ENCODE results near the gene TMEM178A. TPM values are rescaled to one million over a fixed set of nuclear protein-coding genes. Genes with fewer than 3 reads are reported as not detected.

TMEM178A gene
- total RNA-seq, 1 experiment from 2014 or later, result 0.50 TPM

GRCh38 chr2:39743269-39743776 is 77.6 kb downstream of the TMEM178A start:
- Mint-ChIP-seq H3K36me3 (ENCODE audit: insufficient read depth, unreplicated experiment) (peaks cover 8% of the 10 kb centered on the region), H3K27me3 (ENCODE audit: unreplicated experiment) (no peaks in the 10 kb centered on the region), H3K4me3 (ENCODE audit: low read depth, unreplicated experiment) (no peak overlapping the region), H3K9me3 (ENCODE audit: low read depth, unreplicated experiment) (no peaks in the 10 kb centered on the region), H3K4me1 (ENCODE audit: low read depth, unreplicated experiment) (peaks cover 8% of the 10 kb centered on the region), H3K27ac (ENCODE audit: unreplicated experiment) (no peak overlapping the region)
- CTCF ChIA-PET, result no interaction called here
- DNase-seq, result no peak
- TF ChIP-seq CTCF (IDR thresholded peaks at IDR 0.05; ENCODE audit: unreplicated experiment), result no peak
- intact Hi-C loops (cut with micrococcal nuclease; ENCODE audit: unreplicated experiment), result no loop called here
- no TSS peak for BruUV-seq (replicated peaks)

- Mint-ChIP-seq H3K36me3 (ENCODE audit: insufficient read depth, unreplicated experiment) (peaks cover 31% of the 10 kb centered on the region), H3K9me3 (ENCODE audit: low read depth, unreplicated experiment) (no peaks in the 10 kb centered on the region), H3K27me3 (ENCODE audit: unreplicated experiment) (no peaks in the 10 kb centered on the region), H3K4me1 (ENCODE audit: low read depth, unreplicated experiment) (no peaks in the 10 kb centered on the region), H3K4me3 (ENCODE audit: low read depth, unreplicated experiment) (no peak overlapping the region), H3K27ac (ENCODE audit: unreplicated experiment) (no peak overlapping the region)
- no TSS peak for BruUV-seq (replicated peaks)
- TF ChIP-seq CTCF (IDR thresholded peaks at IDR 0.05; ENCODE audit: unreplicated experiment), result no peak
- intact Hi-C loops (cut with micrococcal nuclease; ENCODE audit: unreplicated experiment), result no loop called here
- CTCF ChIA-PET, result no interaction called here
- no peak for DNase-seq
Observed at GRCh38 chr2:39755466-39755865, 89.7 kb downstream of the TMEM178A start.

- Mint-ChIP-seq H3K27ac (ENCODE audit: unreplicated experiment) (no peak overlapping the region), H3K9me3 (ENCODE audit: low read depth, unreplicated experiment) (no peaks in the 10 kb centered on the region), H3K36me3 (ENCODE audit: insufficient read depth, unreplicated experiment) (peaks cover 31% of the 10 kb centered on the region), H3K27me3 (ENCODE audit: unreplicated experiment) (no peaks in the 10 kb centered on the region), H3K4me1 (ENCODE audit: low read depth, unreplicated experiment) (no peaks in the 10 kb centered on the region), H3K4me3 (ENCODE audit: low read depth, unreplicated experiment) (no peak overlapping the region)
- intact Hi-C loops (cut with micrococcal nuclease; ENCODE audit: unreplicated experiment), result no loop called here
- CTCF ChIA-PET, result interaction anchor here (0.6 kb wide), 1 partner anchor 247 kb away, joined by 3 read pairs; no protein-coding TSS in a partner anchor
- DNase-seq, result no peak
- TF ChIP-seq CTCF (IDR thresholded peaks at IDR 0.05; ENCODE audit: unreplicated experiment), result no peak
- no TSS peak for BruUV-seq (replicated peaks)
Observed at GRCh38 chr2:39757156-39757555, 91.4 kb downstream of the TMEM178A start.

GRCh38 chr2:39762448-39762847 is 96.7 kb downstream of the TMEM178A start:
- H3K27me3 Mint-ChIP-seq (ENCODE audit: unreplicated experiment), result no peaks in the 10 kb centered on the region
- DNase-seq, result no peak
- BruUV-seq (replicated peaks), result no TSS peak
- peaks cover 20% of the 10 kb centered on the region for H3K36me3 Mint-ChIP-seq (ENCODE audit: insufficient read depth, unreplicated experiment)
- H3K9me3 Mint-ChIP-seq (ENCODE audit: low read depth, unreplicated experiment), result no peaks in the 10 kb centered on the region
- no peaks in the 10 kb centered on the region for H3K4me1 Mint-ChIP-seq (ENCODE audit: low read depth, unreplicated experiment)
- no peak overlapping the region for H3K4me3 Mint-ChIP-seq (ENCODE audit: low read depth, unreplicated experiment)
- no peak for TF ChIP-seq CTCF (IDR thresholded peaks at IDR 0.05; ENCODE audit: unreplicated experiment)
- CTCF ChIA-PET, result no interaction called here
- intact Hi-C loops (cut with micrococcal nuclease; ENCODE audit: unreplicated experiment), result no loop called here
- H3K27ac Mint-ChIP-seq (ENCODE audit: unreplicated experiment), result no peak overlapping the region

Other genes starting within 250 kb of the TMEM178A start
- 30.7 and 40.4 TPM in 2 replicates for gene MAP4K3, start 228.6 kb upstream of the TMEM178A start, total RNA-seq (2022)
- gene THUMPD2, start 113.3 kb downstream of the TMEM178A start, total RNA-seq (2022), result 13.4 and 16.7 TPM in 2 replicates

Measured in Calu3 (cell line).